Mucosa of stomach (tissue), 1 donor: ENCODE measurements around the gene KIAA0825.

ENCODE experiments used
- H3K27me3 ChIP-seq: one replicate; pipeline ENCODE4 v1.7.0; 2013; ENCODE audit warnings: mild to moderate bottlenecking, low read length; ENCODE audit not compliant: control insufficient read depth, insufficient read depth
- H3K36me3 ChIP-seq: one replicate; pipeline ENCODE4 v1.7.0; 2013; ENCODE audit warnings: low read length; ENCODE audit not compliant: control insufficient read depth, insufficient read depth
- H3K4me1 ChIP-seq: one replicate; pipeline ENCODE4 v1.7.0; 2013; ENCODE audit warnings: mild to moderate bottlenecking, low read length; ENCODE audit not compliant: control insufficient read depth, insufficient read depth
- H3K4me3 ChIP-seq: one replicate; pipeline ENCODE4 v1.7.0; 2013; ENCODE audit warnings: low read length
- H3K9ac ChIP-seq: one replicate; pipeline ENCODE4 v1.7.0; 2013; ENCODE audit warnings: mild to moderate bottlenecking, low read length, moderate library complexity
- H3K9me3 ChIP-seq: one replicate; pipeline ENCODE4 v1.7.0; 2013; ENCODE audit warnings: mild to moderate bottlenecking, low read length, moderate library complexity; ENCODE audit not compliant: control insufficient read depth
- donor health status: Pancreatic carcinoma.

The KIAA0825 gene

DNA sequence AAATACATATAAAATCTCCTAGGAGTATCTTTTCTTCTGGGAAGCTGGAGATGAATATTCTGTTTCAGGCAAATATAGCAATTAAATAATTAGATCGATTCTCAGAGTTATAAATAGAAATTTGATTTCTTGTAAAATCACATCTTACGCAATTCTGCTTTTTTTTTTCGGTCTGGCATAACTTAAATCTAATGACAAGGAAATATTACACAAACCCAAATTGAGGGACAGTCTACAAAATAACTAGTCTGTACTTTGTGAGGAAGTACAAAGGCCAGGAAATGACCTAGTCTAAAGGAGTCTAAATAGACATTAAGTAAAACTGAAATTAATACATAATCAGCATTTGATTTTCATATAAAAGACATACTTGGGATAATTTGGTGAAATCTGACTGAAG, 133.3 kb downstream of the KIAA0825 start:
- no peaks in the 10 kb centered on the region for H3K4me1 ChIP-seq
- no peaks in the 10 kb centered on the region for H3K27me3 ChIP-seq
- no peaks in the 10 kb centered on the region for H3K36me3 ChIP-seq
- no peaks in the 10 kb centered on the region for H3K9me3 ChIP-seq
- no peak overlapping the region for H3K4me3 ChIP-seq
- H3K9ac ChIP-seq: no peak overlapping the region

- Histone ChIP-seq H3K27me3 (no peaks in the 10 kb centered on the region), H3K4me3 (no peak overlapping the region), H3K9me3 (no peaks in the 10 kb centered on the region), H3K4me1 (no peaks in the 10 kb centered on the region), H3K36me3 (no peaks in the 10 kb centered on the region), H3K9ac (no peak overlapping the region)
These were observed 137.3 kb downstream of the KIAA0825 start for GRCh38 chr5:94481059-94481458.

- H3K9ac ChIP-seq: no peak overlapping the region
- no peak overlapping the region for H3K4me3 ChIP-seq
- H3K27me3 ChIP-seq: no peaks in the 10 kb centered on the region
- no peaks in the 10 kb centered on the region for H3K9me3 ChIP-seq
- H3K4me1 ChIP-seq: no peaks in the 10 kb centered on the region
- H3K36me3 ChIP-seq: no peaks in the 10 kb centered on the region
These were observed 137.9 kb downstream of the KIAA0825 start for GRCh38 chr5:94480486-94480885.

DNA sequence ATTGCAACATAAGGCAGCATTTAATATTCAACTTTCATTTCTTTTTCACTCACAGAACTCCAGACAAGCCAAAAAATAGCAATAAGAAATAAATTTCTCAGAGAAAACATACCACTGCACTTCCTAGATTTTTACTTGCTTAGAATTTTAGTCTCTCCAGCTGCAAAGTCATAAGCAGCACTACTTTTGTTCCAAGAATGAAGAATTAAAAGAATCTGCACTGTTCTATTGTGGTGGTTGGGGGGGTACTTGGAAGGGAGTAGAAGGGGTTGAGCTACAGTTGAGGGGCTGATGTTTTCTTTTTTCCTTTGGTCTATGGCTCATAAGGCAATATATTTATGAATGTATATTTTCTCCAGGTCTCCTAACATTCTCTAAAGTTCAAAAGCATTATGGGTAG, 144.5 kb downstream of the KIAA0825 start:
- H3K9ac ChIP-seq: no peak overlapping the region
- H3K9me3 ChIP-seq: no peaks in the 10 kb centered on the region

DNA sequence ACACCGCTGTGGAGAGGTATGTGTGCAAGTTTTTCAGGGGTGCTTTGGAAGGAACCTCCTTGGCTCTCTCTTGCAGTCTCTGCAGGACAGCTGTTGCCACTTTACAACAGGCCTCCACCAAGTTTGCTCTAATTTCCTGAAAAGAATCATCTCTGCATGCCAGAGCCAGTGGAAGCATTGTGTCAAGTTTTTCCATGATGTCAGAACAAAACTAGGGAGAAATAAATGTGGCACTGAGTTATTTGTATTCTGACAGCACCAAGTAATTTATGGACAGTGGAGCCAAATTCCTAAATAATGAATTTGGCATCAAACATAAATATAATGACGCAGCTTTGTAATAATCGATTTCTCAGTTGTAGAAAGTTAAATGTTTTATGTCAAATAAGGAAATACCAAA, 146.9 kb downstream of the KIAA0825 start:
- Histone ChIP-seq H3K27me3 (no peaks in the 10 kb centered on the region), H3K4me1 (no peaks in the 10 kb centered on the region)

More for the DNA sequence above, 144.5 kb downstream of the KIAA0825 start:
- Histone ChIP-seq H3K27me3 (no peaks in the 10 kb centered on the region), H3K4me1 (no peaks in the 10 kb centered on the region), H3K36me3 (no peaks in the 10 kb centered on the region), H3K4me3 (no peak overlapping the region)

DNA sequence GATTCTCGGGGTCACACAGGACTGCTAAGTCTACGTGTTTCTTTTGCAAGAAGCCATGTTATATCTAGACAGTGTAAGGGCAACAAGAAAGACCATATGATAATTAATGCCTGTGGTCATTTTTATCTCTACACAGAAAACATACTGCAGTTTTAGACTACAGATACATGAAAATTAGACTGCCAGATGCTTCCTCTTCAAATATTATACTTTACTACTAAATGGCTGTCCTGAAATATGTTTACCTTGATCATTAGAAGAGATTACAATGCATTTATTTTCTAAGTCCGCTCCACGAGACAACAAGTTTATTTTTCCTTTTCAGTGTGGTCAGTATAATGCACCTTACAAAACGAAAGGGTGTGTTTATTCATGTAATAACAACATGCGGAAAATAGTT, 147.6 kb downstream of the KIAA0825 start:
- Histone ChIP-seq H3K27me3 (no peaks in the 10 kb centered on the region), H3K9ac (no peak overlapping the region), H3K4me3 (no peak overlapping the region), H3K9me3 (no peaks in the 10 kb centered on the region), H3K36me3 (no peaks in the 10 kb centered on the region), H3K4me1 (no peaks in the 10 kb centered on the region)

More for the DNA sequence above, 146.9 kb downstream of the KIAA0825 start:
- Histone ChIP-seq H3K9ac (no peak overlapping the region), H3K9me3 (no peaks in the 10 kb centered on the region), H3K36me3 (no peaks in the 10 kb centered on the region), H3K4me3 (no peak overlapping the region)

GRCh38 chr5:94469894-94470329, 148.5 kb downstream of the KIAA0825 start:
- no peaks in the 10 kb centered on the region for H3K9me3 ChIP-seq
- no peaks in the 10 kb centered on the region for H3K36me3 ChIP-seq
- H3K4me1 ChIP-seq: no peaks in the 10 kb centered on the region
- H3K4me3 ChIP-seq: no peak overlapping the region
- H3K27me3 ChIP-seq: no peaks in the 10 kb centered on the region
- H3K9ac ChIP-seq: no peak overlapping the region

DNA sequence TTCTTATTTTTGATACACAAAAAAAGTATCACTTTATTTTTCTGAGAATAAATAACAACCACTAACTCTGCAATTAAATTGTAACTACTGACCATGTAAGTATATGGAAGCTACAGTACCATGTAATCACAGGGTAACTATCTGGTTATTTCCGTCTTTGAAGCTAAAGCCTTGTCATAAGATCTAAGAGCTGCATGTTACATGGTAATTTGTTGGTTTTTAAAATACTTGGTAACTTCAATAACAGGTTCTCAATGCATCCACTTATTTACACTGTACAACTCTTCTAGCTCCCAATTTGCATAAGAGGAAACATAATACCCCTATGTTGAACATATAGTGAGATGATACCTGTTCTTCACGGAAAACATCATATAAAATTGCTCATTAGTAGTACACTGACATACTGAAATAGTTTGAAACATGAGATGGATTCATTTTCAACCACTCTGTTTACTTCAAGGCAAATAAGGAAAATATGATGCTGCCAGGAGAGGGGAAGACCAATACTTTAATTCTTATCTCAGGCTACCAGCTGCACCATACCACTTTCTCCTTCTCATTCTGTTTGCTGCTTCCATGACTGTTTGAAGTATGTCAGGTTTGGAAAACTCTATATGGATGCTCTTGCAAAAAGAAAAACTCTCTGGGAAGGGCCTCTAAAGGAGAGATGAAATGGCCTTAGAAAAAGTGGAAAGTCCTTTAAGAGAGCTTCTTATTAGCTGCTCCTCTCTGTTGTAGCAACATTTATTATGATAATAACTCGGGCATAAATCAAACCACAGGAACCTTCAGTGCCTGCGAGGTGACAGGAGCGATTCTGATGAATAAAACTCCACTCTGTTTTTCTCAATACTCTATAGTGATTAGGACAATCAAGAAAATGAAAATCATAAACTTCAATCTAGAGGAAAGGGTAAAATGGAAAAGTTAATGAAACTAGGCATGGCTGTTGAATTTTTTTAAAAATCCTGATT, 150.2 kb downstream of the KIAA0825 start:
- H3K9ac ChIP-seq: no peak overlapping the region
- no peaks in the 10 kb centered on the region for H3K9me3 ChIP-seq
- no peaks in the 10 kb centered on the region for H3K36me3 ChIP-seq
- H3K4me1 ChIP-seq: no peaks in the 10 kb centered on the region
- H3K27me3 ChIP-seq: no peaks in the 10 kb centered on the region
- no peak overlapping the region for H3K4me3 ChIP-seq

- no peak overlapping the region for H3K4me3 ChIP-seq
- no peaks in the 10 kb centered on the region for H3K36me3 ChIP-seq
- no peaks in the 10 kb centered on the region for H3K27me3 ChIP-seq
- no peaks in the 10 kb centered on the region for H3K9me3 ChIP-seq
- no peaks in the 10 kb centered on the region for H3K4me1 ChIP-seq
- H3K9ac ChIP-seq: no peak overlapping the region
These were observed 151.0 kb downstream of the KIAA0825 start for GRCh38 chr5:94467346-94467953.

GRCh38 chr5:94463739-94464138, 154.7 kb downstream of the KIAA0825 start:
- Histone ChIP-seq H3K27me3 (no peaks in the 10 kb centered on the region), H3K36me3 (no peaks in the 10 kb centered on the region), H3K4me3 (no peak overlapping the region), H3K9ac (no peak overlapping the region), H3K9me3 (no peaks in the 10 kb centered on the region), H3K4me1 (no peaks in the 10 kb centered on the region)

- no peak overlapping the region for H3K4me3 ChIP-seq
- no peaks in the 10 kb centered on the region for H3K27me3 ChIP-seq
- no peak overlapping the region for H3K9ac ChIP-seq
- no peaks in the 10 kb centered on the region for H3K4me1 ChIP-seq
- no peaks in the 10 kb centered on the region for H3K9me3 ChIP-seq
- no peaks in the 10 kb centered on the region for H3K36me3 ChIP-seq
These were observed 157.3 kb downstream of the KIAA0825 start for GRCh38 chr5:94461131-94461530.

DNA sequence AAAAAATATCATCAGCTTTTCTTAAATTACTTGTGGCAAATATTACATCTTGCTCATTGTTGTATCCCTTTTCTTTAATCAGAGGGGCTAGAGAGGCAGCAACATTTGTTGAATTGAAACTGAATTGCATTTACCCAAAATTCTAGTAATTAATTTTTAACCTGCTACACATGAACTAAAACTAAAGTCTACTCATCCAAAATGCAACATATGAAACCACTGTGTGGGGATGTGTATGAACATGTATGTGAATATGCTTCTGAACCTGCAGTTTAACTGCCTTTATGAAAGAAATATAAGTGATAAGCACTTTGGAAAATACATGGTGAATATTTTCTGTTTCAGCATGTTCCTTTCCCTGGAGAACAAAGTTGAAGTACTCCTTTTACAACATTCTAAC, 158.5 kb downstream of the KIAA0825 start:
- Histone ChIP-seq H3K4me3 (no peak overlapping the region), H3K9me3 (no peaks in the 10 kb centered on the region), H3K36me3 (no peaks in the 10 kb centered on the region), H3K27me3 (no peaks in the 10 kb centered on the region), H3K9ac (no peak overlapping the region), H3K4me1 (no peaks in the 10 kb centered on the region)
